ENCODE measurements around the gene KRTAP2-4.
"Not testable (repeated sequence)": the region's sequence is repeated elsewhere in the genome, so short reads cannot be mapped to it uniquely, and the experiment has no call there.

- TF ChIP-seq, protein P1, sequence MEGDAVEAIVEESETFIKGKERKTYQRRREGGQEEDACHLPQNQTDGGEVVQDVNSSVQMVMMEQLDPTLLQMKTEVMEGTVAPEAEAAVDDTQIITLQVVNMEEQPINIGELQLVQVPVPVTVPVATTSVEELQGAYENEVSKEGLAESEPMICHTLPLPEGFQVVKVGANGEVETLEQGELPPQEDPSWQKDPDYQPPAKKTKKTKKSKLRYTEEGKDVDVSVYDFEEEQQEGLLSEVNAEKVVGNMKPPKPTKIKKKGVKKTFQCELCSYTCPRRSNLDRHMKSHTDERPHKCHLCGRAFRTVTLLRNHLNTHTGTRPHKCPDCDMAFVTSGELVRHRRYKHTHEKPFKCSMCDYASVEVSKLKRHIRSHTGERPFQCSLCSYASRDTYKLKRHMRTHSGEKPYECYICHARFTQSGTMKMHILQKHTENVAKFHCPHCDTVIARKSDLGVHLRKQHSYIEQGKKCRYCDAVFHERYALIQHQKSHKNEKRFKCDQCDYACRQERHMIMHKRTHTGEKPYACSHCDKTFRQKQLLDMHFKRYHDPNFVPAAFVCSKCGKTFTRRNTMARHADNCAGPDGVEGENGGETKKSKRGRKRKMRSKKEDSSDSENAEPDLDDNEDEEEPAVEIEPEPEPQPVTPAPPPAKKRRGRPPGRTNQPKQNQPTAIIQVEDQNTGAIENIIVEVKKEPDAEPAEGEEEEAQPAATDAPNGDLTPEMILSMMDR (conservative IDR thresholded peaks at IDR 0.05; ENCODE audit: low read depth, low read length): not testable (repeated sequence)
- not testable (repeated sequence) for TF ChIP-seq EZH2 (IDR thresholded peaks at IDR 0.05; ENCODE audit: borderline replicate concordance, low read depth, low read length, poor library complexity, severe bottlenecking)
Measured at GRCh38 chr17:41055130-41055529, 10.5 kb downstream of the KRTAP2-4 start, which contains the start of gene KRTAP2-2.
